GM23338 (cell line): ENCODE measurements around the gene COPE. TPM values are rescaled to one million over a fixed set of nuclear protein-coding genes. Genes with fewer than 3 reads are reported as not detected.

Source experiments
- CREB1 ChIP-seq: fragments of 250-450 bp; sonication (Bioruptor Pico); IDR thresholded peaks from 2 replicates; pipeline ENCODE4 v1.5.0; 2020; ENCODE audit warnings: low read depth, mild to moderate bottlenecking, moderate library complexity
- EZH2 ChIP-seq: fragments of 200-600 bp; sonication (generic); IDR thresholded peaks from one replicate; pipeline ENCODE4 v1.8.0; 2017; ENCODE audit warnings: antibody characterized with exemption, mild to moderate bottlenecking, low read depth; ENCODE audit not compliant: unreplicated experiment
- EZH2phosphoT487 ChIP-seq: fragments of 200-600 bp; sonication (generic); IDR thresholded peaks from one replicate; pipeline ENCODE4 v1.8.1; 2018; ENCODE audit warnings: antibody characterized with exemption; ENCODE audit not compliant: unreplicated experiment
- JUNB ChIP-seq: IDR thresholded peaks from one replicate; pipeline ENCODE4 v1.6.1; 2016; ENCODE audit warnings: antibody characterized with exemption; ENCODE audit not compliant: unreplicated experiment
- NANOG ChIP-seq: IDR thresholded peaks from 2 replicates; pipeline ENCODE4 v1.6.1; 2016; ENCODE audit warnings: antibody characterized with exemption, borderline replicate concordance
- POLR2AphosphoS5 ChIP-seq: IDR thresholded peaks from 2 replicates; pipeline ENCODE4 v1.6.1; 2016; ENCODE audit warnings: antibody characterized with exemption, low read depth
- STAT1 ChIP-seq: IDR thresholded peaks from one replicate; pipeline ENCODE4 v1.6.1; 2016; ENCODE audit warnings: antibody characterized with exemption; ENCODE audit not compliant: unreplicated experiment
- ZNF331 ChIP-seq: fragments of 250-450 bp; sonication (Bioruptor Pico); IDR thresholded peaks from 2 replicates; pipeline ENCODE4 v1.5.0; 2020; ENCODE audit warnings: low read depth, mild to moderate bottlenecking, moderate library complexity
- polyA plus RNA-seq: library from polyadenylated mRNA; unstranded; fragments of >200 nt; fragmentation: Nextera tagmentation; extraction: Ambion mirVana; gene quantifications from 2 replicates; pipeline ENCODE4 v1.2.1, GENCODE V29; 2016
- total RNA-seq: library from RNA; depleted of rRNA; stranded (reverse); fragments of >200 nt; shearing (Covaris generic); gene quantifications from 2 replicates; pipeline ENCODE4 v1.2.3, GENCODE V29; 2014
- TF ChIP-seq, protein P1 (sequence below): fragments of 250-450 bp; sonication (Bioruptor Pico); IDR thresholded peaks from 2 replicates; pipeline ENCODE4 v1.5.0; 2020; ENCODE audit warnings: mild to moderate bottlenecking, moderate library complexity

COPE gene
- total and polyA plus RNA-seq, 2 experiments from 2014 or later: 263 TPM

DNA sequence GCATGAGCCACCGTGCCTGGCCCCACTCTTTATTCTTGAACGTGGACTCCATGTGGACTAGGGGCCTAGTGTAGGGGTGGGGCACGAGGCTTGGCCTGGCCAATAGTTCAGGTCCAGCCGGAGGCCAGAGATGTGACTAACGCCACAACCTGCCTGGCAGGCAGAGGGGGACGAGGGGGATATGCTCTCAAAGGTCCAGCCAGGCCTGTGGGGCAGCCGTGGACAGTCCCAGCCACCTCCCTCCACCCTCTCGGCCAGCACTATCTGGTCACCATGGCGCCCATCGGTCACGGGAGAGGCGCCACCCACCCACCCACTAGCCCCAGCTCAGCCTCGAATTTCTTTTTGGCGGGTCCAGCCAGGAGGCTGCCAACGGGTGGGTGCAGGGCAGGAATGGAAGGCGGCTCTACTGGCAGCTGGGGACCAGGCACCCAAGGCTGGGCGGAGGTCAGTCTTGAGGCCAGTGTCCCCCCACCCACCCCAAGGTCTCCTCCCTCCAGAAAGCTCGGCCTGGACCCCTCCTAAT is 21.0 kb downstream of the COPE start (continued):
- TF ChIP-seq, protein P1, sequence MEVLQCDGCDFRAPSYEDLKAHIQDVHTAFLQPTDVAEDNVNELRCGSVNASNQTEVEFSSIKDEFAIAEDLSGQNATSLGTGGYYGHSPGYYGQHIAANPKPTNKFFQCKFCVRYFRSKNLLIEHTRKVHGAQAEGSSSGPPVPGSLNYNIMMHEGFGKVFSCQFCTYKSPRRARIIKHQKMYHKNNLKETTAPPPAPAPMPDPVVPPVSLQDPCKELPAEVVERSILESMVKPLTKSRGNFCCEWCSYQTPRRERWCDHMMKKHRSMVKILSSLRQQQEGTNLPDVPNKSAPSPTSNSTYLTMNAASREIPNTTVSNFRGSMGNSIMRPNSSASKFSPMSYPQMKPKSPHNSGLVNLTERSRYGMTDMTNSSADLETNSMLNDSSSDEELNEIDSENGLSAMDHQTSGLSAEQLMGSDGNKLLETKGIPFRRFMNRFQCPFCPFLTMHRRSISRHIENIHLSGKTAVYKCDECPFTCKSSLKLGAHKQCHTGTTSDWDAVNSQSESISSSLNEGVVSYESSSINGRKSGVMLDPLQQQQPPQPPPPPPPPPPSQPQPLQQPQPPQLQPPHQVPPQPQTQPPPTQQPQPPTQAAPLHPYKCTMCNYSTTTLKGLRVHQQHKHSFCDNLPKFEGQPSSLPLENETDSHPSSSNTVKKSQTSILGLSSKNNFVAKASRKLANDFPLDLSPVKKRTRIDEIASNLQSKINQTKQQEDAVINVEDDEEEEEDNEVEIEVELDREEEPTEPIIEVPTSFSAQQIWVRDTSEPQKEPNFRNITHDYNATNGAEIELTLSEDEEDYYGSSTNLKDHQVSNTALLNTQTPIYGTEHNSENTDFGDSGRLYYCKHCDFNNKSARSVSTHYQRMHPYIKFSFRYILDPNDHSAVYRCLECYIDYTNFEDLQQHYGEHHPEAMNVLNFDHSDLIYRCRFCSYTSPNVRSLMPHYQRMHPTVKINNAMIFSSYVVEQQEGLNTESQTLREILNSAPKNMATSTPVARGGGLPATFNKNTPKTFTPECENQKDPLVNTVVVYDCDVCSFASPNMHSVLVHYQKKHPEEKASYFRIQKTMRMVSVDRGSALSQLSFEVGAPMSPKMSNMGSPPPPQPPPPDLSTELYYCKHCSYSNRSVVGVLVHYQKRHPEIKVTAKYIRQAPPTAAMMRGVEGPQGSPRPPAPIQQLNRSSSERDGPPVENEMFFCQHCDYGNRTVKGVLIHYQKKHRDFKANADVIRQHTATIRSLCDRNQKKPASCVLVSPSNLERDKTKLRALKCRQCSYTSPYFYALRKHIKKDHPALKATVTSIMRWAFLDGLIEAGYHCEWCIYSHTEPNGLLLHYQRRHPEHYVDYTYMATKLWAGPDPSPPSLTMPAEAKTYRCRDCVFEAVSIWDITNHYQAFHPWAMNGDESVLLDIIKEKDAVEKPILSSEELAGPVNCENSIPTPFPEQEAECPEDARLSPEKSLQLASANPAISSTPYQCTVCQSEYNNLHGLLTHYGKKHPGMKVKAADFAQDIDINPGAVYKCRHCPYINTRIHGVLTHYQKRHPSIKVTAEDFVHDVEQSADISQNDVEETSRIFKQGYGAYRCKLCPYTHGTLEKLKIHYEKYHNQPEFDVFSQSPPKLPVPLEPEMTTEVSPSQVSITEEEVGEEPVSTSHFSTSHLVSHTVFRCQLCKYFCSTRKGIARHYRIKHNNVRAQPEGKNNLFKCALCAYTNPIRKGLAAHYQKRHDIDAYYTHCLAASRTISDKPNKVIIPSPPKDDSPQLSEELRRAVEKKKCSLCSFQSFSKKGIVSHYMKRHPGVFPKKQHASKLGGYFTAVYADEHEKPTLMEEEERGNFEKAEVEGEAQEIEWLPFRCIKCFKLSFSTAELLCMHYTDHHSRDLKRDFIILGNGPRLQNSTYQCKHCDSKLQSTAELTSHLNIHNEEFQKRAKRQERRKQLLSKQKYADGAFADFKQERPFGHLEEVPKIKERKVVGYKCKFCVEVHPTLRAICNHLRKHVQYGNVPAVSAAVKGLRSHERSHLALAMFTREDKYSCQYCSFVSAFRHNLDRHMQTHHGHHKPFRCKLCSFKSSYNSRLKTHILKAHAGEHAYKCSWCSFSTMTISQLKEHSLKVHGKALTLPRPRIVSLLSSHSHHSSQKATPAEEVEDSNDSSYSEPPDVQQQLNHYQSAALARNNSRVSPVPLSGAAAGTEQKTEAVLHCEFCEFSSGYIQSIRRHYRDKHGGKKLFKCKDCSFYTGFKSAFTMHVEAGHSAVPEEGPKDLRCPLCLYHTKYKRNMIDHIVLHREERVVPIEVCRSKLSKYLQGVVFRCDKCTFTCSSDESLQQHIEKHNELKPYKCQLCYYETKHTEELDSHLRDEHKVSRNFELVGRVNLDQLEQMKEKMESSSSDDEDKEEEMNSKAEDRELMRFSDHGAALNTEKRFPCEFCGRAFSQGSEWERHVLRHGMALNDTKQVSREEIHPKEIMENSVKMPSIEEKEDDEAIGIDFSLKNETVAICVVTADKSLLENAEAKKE (CRISPR knock-in tag): no peak
- TF ChIP-seq POLR2AphosphoS5 (no peak), STAT1 (no peak), JUNB (no peak), EZH2 (no peak), CREB1 (CRISPR knock-in tag) (no peak), ZNF331 (no peak), EZH2phosphoT487 (no peak), NANOG (no peak)
